Gastrocnemius medialis (tissue), 4 donors: ENCODE data around the gene TRIM31. TPM values are rescaled to one million over a fixed set of nuclear protein-coding genes. Genes with fewer than 3 reads are reported as not detected.
A peak's percentile ranks its signal among the peaks of the same experiment; 100 is the strongest.

Source experiments
- ATAC-seq, 2 donors: fragments of 150-250 bp; one replicate each; pipeline ENCODE4 v1.9.1; 2016
- DNase-seq, 2 donors: peaks; one replicate each; pipeline ENCODE4 v3.0.0-alpha.2; 2019
- H3K27ac ChIP-seq, 4 donors: fragments of 200-600 bp; sonication (generic); 1 replicate in 1 of 4; 2 replicates in 3 of 4; pipeline ENCODE4 v1.5.1; 2016 to 2018; ENCODE audit warnings: mild to moderate bottlenecking in 2 of 4, moderate library complexity in 1 of 4
- H3K27me3 ChIP-seq, 3 donors: fragments of 200-600 bp; sonication (generic) in 2 of 3; 1 replicate in 1 of 3; 2 replicates in 2 of 3; pipeline versions ENCODE4 v1.5.1 to v1.6.0; 2016 to 2019; ENCODE audit warnings: mild to moderate bottlenecking in 1 of 3, moderate library complexity in 1 of 3
- H3K36me3 ChIP-seq, 2 donors: fragments of 200-600 bp; sonication (generic) in 1 of 2; one replicate each; pipeline ENCODE4 v1.5.1; 2017 to 2018
- H3K4me1 ChIP-seq, 2 donors: fragments of 200-600 bp; sonication (generic) in 1 of 2; one replicate each; pipeline ENCODE4 v1.5.1; 2016 to 2017; ENCODE audit warnings: mild to moderate bottlenecking in 2 of 2
- H3K4me3 ChIP-seq, 4 donors: fragments of 200-600 bp; sonication (generic) in 3 of 4; 1 replicate in 1 of 4; 2 replicates in 3 of 4; pipeline ENCODE4 v1.5.1; 2016 to 2019; ENCODE audit warnings: mild to moderate bottlenecking in 2 of 4
- H3K9me3 ChIP-seq, 3 donors: fragments of 200-600 bp; sonication (generic) in 2 of 3; 1 replicate in 1 of 3; 2 replicates in 2 of 3; pipeline ENCODE4 v1.5.1; 2016 to 2019
- CTCF ChIP-seq, 5 experiments: fragments of 450-650 bp in 3 of 5; fragments of 200-600 bp in 2 of 5; sonication (generic) in 2 of 5; IDR thresholded peaks in 4 of 5; conservative IDR thresholded peaks in 1 of 5; 1 replicate in 4 of 5; 2 replicates in 1 of 5; pipeline ENCODE4 v1.5.1; 2016 to 2019; ENCODE audit warnings: antibody characterized with exemption in 5 of 5, mild to moderate bottlenecking in 3 of 5, moderate library complexity in 3 of 5
- POLR2A ChIP-seq, 2 donors: fragments of 450-650 bp; IDR thresholded peaks; one replicate each; pipeline ENCODE4 v1.6.1; 2017; ENCODE audit warnings: antibody characterized with exemption in 2 of 2, mild to moderate bottlenecking in 2 of 2, moderate library complexity in 2 of 2
- in situ Hi-C, 4 donors: fragments of 200-750 bp; cut with MboI; loops; one replicate each; pipeline versions ENCODE4 v1.15.0 to v1.8.0; 2017; ENCODE audit warnings: low sequenced_read_pairs in 4 of 4
- intact Hi-C: fragments of 100-400 bp; cut with DNase I; formaldehyde crosslinking; loops from one replicate; pipeline ENCODE4 v1.15.1; 2023; ENCODE audit warnings: low total_unique reads
- total RNA-seq, 4 donors: library from RNA; depleted of rRNA; stranded (reverse); fragments of >200 nt; gene quantifications; one replicate each; pipeline versions ENCODE4 v1.1.0 to v1.2.3, GENCODE V29; 2016

TRIM31 gene
- total RNA-seq, 4 donors from 2014 or later, result 0.39 TPM; not detected in 3

GRCh38 chr6:30077218-30077617 is 35.7 kb downstream of the TRIM31 start:
- intact Hi-C loops (no loop called here), in situ Hi-C loops (no loop called here)
- no peak for DNase-seq
- Histone ChIP-seq H3K9me3 (no peaks in the 10 kb centered on the region), H3K4me1 (peaks cover 7 to 13% of the 10 kb centered on the region in 2 donors), H3K27ac (no peak overlapping the region), H3K36me3 (no peaks in the 10 kb centered on the region), H3K4me3 (no peak overlapping the region), H3K27me3 (peaks cover 37 to 62% (median 48%) of the 10 kb centered on the region in 3 donors)
- ATAC-seq, result no peak
- TF ChIP-seq CTCF (IDR thresholded peaks at IDR 0.05 in 4 of 5, conservative IDR thresholded peaks at IDR 0.05 in 1 of 5) (no peak), POLR2A (IDR thresholded peaks at IDR 0.05) (no peak)

GRCh38 chr6:30075790-30076732 is 36.8 kb downstream of the TRIM31 start:
- intact Hi-C loops, result no loop called here
- no peak for ATAC-seq

DNA sequence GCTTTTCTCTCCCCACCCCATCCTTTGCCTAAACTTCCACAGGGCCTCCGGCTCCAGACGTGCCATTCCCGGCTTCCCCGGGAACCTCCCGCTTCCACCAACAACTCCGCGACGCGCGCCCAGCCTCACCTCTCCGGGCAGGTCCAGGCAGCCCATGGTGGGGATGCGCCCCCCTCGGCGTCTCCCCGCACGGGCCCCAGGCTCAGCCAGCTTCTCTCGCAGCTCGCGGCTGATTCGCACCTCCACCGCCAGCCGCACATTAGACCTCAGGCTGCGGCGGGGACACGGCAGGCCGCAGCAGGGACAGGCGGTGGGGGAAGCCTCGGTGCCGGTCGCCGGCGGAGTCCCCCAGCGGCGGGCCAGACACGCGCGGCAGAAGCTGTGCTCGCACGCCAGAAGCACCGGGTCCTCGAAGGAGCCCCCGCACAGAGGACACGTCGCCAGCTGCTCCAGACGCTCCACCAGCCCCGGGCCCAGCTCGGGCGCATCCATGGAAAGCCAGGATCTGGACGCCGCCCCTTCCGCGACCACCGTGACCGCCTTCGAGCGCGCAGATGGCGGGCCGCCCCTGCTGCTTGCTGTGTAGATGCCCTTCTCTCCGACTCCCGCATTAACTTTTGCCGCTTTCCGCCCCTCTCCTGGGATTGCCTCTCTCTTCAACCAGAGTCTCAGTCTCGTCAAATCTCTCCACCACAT is 37.6 kb downstream of the TRIM31 start, which contains the start of gene RNF39:
Gene RNF39, minus strand, starts transcription at position 676 of the 696 bp plus-strand sequence. Its CDS starts 184 bp downstream, at position 492.
- in situ Hi-C loops (no loop called here), intact Hi-C loops (no loop called here)
- peaks cover 0 to under 1% of the 10 kb centered on the region in 2 donors for H3K36me3 ChIP-seq
- peaks cover 50 to 76% (median 68%) of the 10 kb centered on the region in 3 donors for H3K27me3 ChIP-seq
- H3K27ac ChIP-seq, result no peak within 1 kb of the TSS
- peaks cover 7 to 13% of the 10 kb centered on the region in 2 donors for H3K4me1 ChIP-seq
- DNase-seq (no peak), ATAC-seq (no peak)
- peak within 1 kb of the TSS in 2 of 4 donors; percentile 13 for H3K4me3 ChIP-seq
- H3K9me3 ChIP-seq, result no peaks in the 10 kb centered on the region
- no peak for TF ChIP-seq POLR2A (IDR thresholded peaks at IDR 0.05)
- TF ChIP-seq CTCF (IDR thresholded peaks at IDR 0.05 in 4 of 5, conservative IDR thresholded peaks at IDR 0.05 in 1 of 5), result no peak

More at GRCh38 chr6:30075790-30076732, 36.8 kb downstream of the TRIM31 start:
- in situ Hi-C loops, result no loop called here
- no peaks in the 10 kb centered on the region for H3K9me3 ChIP-seq
- no peak for DNase-seq
- H3K4me1 ChIP-seq, result peaks cover 7 to 13% of the 10 kb centered on the region in 2 donors
- no peak overlapping the region for H3K27ac ChIP-seq
- H3K36me3 ChIP-seq, result no peaks in the 10 kb centered on the region
- no peak overlapping the region for H3K4me3 ChIP-seq
- TF ChIP-seq POLR2A (IDR thresholded peaks at IDR 0.05) (no peak), CTCF (IDR thresholded peaks at IDR 0.05 in 4 of 5, conservative IDR thresholded peaks at IDR 0.05 in 1 of 5) (no peak)
- peaks cover 48 to 72% (median 60%) of the 10 kb centered on the region in 3 donors for H3K27me3 ChIP-seq

DNA sequence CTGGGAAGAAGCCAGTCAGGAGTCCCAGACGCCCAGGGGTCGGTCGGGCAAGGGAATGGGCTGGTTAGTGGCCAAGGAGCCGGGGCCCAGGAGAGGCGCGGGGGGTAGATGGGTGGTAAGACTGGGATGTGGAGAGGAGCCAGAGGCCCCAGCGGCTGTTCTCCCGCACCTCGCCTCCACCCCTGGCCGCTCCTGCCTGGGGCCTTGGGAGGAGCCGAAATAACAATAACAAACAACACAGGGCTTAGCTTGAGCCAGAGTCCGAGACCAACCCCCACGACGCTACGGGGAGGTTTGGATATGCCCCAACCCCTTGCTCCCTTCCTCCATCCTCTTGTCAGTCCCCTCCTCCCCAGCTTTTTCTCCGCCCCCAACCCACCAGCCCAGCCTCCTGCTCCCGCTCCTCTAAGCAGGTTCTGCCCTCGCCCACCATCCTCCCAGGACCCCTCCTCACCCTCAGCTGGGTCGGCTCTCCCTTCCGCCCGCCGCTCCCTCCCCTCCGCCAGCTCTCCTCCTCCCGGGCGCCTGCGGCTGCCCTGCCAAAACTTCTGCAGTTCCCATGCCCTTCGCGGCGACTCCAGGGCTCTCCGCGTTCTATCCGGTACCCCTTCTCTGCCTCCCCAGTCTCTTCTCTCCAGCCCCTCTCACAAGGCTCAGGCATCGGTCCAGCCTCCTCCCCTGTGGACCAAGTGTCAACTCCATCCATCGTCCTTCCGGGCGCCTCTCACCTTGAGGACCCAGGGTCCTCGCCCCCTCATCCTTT is 38.4 kb downstream of the TRIM31 start:
- peaks cover 7 to 13% of the 10 kb centered on the region in 2 donors for H3K4me1 ChIP-seq
- peaks cover 0 to 8% of the 10 kb centered on the region in 2 donors for H3K36me3 ChIP-seq
- H3K9me3 ChIP-seq, result no peaks in the 10 kb centered on the region
- ATAC-seq (no peak), DNase-seq (no peak)
- H3K27me3 ChIP-seq, result peaks cover 50 to 76% (median 68%) of the 10 kb centered on the region in 3 donors
- no peak for TF ChIP-seq POLR2A (IDR thresholded peaks at IDR 0.05)
- TF ChIP-seq CTCF (IDR thresholded peaks at IDR 0.05 in 4 of 5, conservative IDR thresholded peaks at IDR 0.05 in 1 of 5), result no peak
- no peak overlapping the region for H3K27ac ChIP-seq
- in situ Hi-C loops, result loop anchor here in 2 of 4 donors (25.0 kb wide), 1 partner anchor 263 kb away; the partner anchor contains the start of genes RPP21 (in 2 of the 2) and TRIM39 (in 2 of the 2)
- peak overlapping the region in 2 of 4 donors; percentile 13 for H3K4me3 ChIP-seq
- intact Hi-C loops, result no loop called here
